K562 (cell line): Measurements from ENCODE around the gene PTPRG. TPM values are rescaled to one million over a fixed set of nuclear protein-coding genes. Genes with fewer than 3 reads are reported as not detected.

ENCODE experiments used
- ATAC-seq: fragments of 200-7000 bp; cut with Tn5 transposase; 3 replicates; pipeline ENCODE4 v1.9.1; 2020; ENCODE audit warnings: moderate library complexity
- BruUV-seq: library from RNA; stranded (reverse); fragments of 400-500 nt; replicated peaks from 2 replicates; lab custom pipeline; 2021; lab: Mats Ljungman, UMichigan
- CTCF ChIA-PET: fragments of 300-600 bp; formaldehyde crosslinking; extraction: SDS; loops from one replicate; lab custom pipeline; 2021; ENCODE audit warnings: low intra/inter-chr PET ratio; lab: Yijun Ruan, JAX
- POLR2A ChIA-PET: fragments of 300-600, 350-650 bp; sonication (Branson Sonifier 250); formaldehyde crosslinking; extraction: SDS; loops from one replicate; lab custom pipeline; 2021; ENCODE audit warnings: antibody characterized with exemption, inconsistent platforms; lab: Yijun Ruan, JAX
- DNase-seq, 4 experiments: peaks; one replicate each; pipeline versions ENCODE4 v3.0.0 to v3.0.0-alpha.2; 2011 to 2018; ENCODE audit warnings: low spot score in 3 of 4, mixed read lengths in 3 of 4; ENCODE audit errors: extremely low read depth in 1 of 4
- FAIRE-seq: peaks from 2 replicates; lab custom pipeline; 2011; peaks lifted over from hg19 to GRCh38; lab: Jason Lieb, UNC
- H2AFZ ChIP-seq: 2 replicates; pipeline ENCODE4 v1.6.0; 2011; ENCODE audit warnings: low read depth, low read length, control low read depth, inconsistent platforms
- H3K27ac ChIP-seq: fragments of 200-600 bp; 3 replicates; pipeline ENCODE4 v1.8.0; 2011; ENCODE audit warnings: low read depth, mild to moderate bottlenecking, control low read depth, inconsistent platforms, low read length, moderate library complexity, mixed read lengths; ENCODE audit errors: extremely low read depth
- H3K27me3 ChIP-seq, 2 experiments: fragments of 300-600 bp in 1 of 2; 2 replicates in 1 of 2; 3 replicates in 1 of 2; pipeline versions ENCODE4 v1.6.0 to v1.8.0; 2011; ENCODE audit warnings: inconsistent platforms in 2 of 2, low read length in 2 of 2, mild to moderate bottlenecking in 1 of 2, mixed read lengths in 1 of 2, moderate library complexity in 1 of 2; ENCODE audit not compliant: control insufficient read depth in 2 of 2, insufficient read depth in 2 of 2
- H3K36me3 ChIP-seq: fragments of 300-600 bp; 3 replicates; pipeline ENCODE4 v1.8.0; 2011; ENCODE audit warnings: mild to moderate bottlenecking, low read length, inconsistent platforms; ENCODE audit not compliant: control insufficient read depth, insufficient read depth
- H3K4me1 ChIP-seq, 2 experiments: fragments of 200-600 bp in 1 of 2; replicated peaks in 1 of 2; 2 replicates in 1 of 2; 3 replicates in 1 of 2; pipeline versions ENCODE4 v1.5.1 to v1.8.0; 2011; ENCODE audit warnings: inconsistent platforms in 2 of 2, low read length in 2 of 2, mild to moderate bottlenecking in 1 of 2, mixed read lengths in 1 of 2, moderate library complexity in 1 of 2; ENCODE audit not compliant: control insufficient read depth in 2 of 2, insufficient read depth in 2 of 2
- H3K4me2 ChIP-seq: 2 replicates; pipeline ENCODE4 v1.6.1; 2011; ENCODE audit warnings: low read length, control low read depth, inconsistent platforms, mixed read lengths; ENCODE audit not compliant: insufficient read depth
- H3K4me3 ChIP-seq: fragments of 200-600 bp; sonication (generic), shearing (Covaris generic); 2 replicates; pipeline ENCODE4 v1.5.1; 2016; ENCODE audit warnings: control low read depth, inconsistent platforms
- H3K79me2 ChIP-seq: fragments of 200-600 bp; 3 replicates; pipeline ENCODE4 v1.8.0; 2011; ENCODE audit warnings: low read length, inconsistent platforms; ENCODE audit not compliant: control insufficient read depth, insufficient read depth
- H3K9ac ChIP-seq, 2 experiments: 2 replicates each; pipeline versions ENCODE4 v1.6.0 to v1.6.1; 2011; ENCODE audit warnings: low read depth in 2 of 2, low read length in 2 of 2, control low read depth in 1 of 2, inconsistent platforms in 1 of 2, mild to moderate bottlenecking in 1 of 2, mixed read lengths in 1 of 2; ENCODE audit not compliant: insufficient read depth in 1 of 2
- H3K9me1 ChIP-seq: one replicate; pipeline ENCODE4 v1.6.0; 2011; ENCODE audit warnings: inconsistent platforms, mild to moderate bottlenecking, low read length, moderate library complexity; ENCODE audit not compliant: control insufficient read depth, insufficient read depth
- H3K9me3 ChIP-seq: replicated peaks from 2 replicates; pipeline ENCODE4 v1.5.1; 2011; ENCODE audit warnings: low read depth, low read length, inconsistent platforms; ENCODE audit not compliant: control insufficient read depth, insufficient read depth
- H4K20me1 ChIP-seq: replicated peaks from 2 replicates; pipeline ENCODE4 v1.6.1; 2011; ENCODE audit warnings: low read length, inconsistent platforms, mixed read lengths; ENCODE audit not compliant: control insufficient read depth, insufficient read depth
- FIP1L1 ChIP-seq: fragments of 200-400 bp; formaldehyde crosslinking; IDR thresholded peaks from 2 replicates; pipeline ENCODE4 v1.6.1; 2018; ENCODE audit warnings: mild to moderate bottlenecking, low read depth, low read length; ENCODE audit not compliant: poor library complexity, severe bottlenecking
- RAD21 ChIP-seq, 2 experiments: fragments of 250-450 bp in 1 of 2; fragments of 450-650 bp in 1 of 2; sonication (Bioruptor Pico) in 1 of 2; formaldehyde crosslinking in 1 of 2; IDR thresholded peaks in 1 of 2; conservative IDR thresholded peaks in 1 of 2; 2 replicates each; pipeline versions ENCODE4 v1.4.0 to v1.8.0; 2020 to 2022; ENCODE audit warnings: mild to moderate bottlenecking in 2 of 2, moderate library complexity in 1 of 2
- ZNF224 ChIP-seq: sonication (generic); formaldehyde crosslinking; IDR thresholded peaks from 2 replicates; pipeline ENCODE4 v1.8.0; 2022; ENCODE audit warnings: mild to moderate bottlenecking, missing genetic modification reagents
- ZNF253 ChIP-seq: fragments of 250-450 bp; sonication (Bioruptor Pico); conservative IDR thresholded peaks from 2 replicates; pipeline ENCODE4 v1.6.1; 2021; ENCODE audit warnings: mild to moderate bottlenecking
- ZNF347 ChIP-seq: fragments of 450-650 bp; formaldehyde crosslinking; IDR thresholded peaks from 2 replicates; pipeline ENCODE4 v1.4.0; 2020; ENCODE audit warnings: low read depth, mild to moderate bottlenecking, moderate library complexity
- ZNF766 ChIP-seq: fragments of 200-800 bp; sonication (Bioruptor generic); conservative IDR thresholded peaks from 2 replicates; pipeline ENCODE4 v1.6.1; 2016; ENCODE audit warnings: missing genetic modification characterization, missing compliant biosample characterization
- WGBS: fragments of 100-300 bp; shearing (Covaris generic); methylation state at CpG from one replicate; pipeline ENCODE4 v1.1.6; 2016; ENCODE audit warnings: low coverage, mixed read lengths; ENCODE audit not compliant: insufficient coverage; ENCODE audit errors: missing lambda C conversion rate; 5-methylcytosine and 5-hydroxymethylcytosine counted together
- in situ Hi-C: fragments of 300-500 bp; cut with MboI; formaldehyde crosslinking; loops from 4 replicates; pipeline ENCODE4 v1.15.0; 2018; ENCODE audit warnings: inconsistent platforms, mixed read lengths
- intact Hi-C: fragments of 100-400 bp; cut with micrococcal nuclease; formaldehyde crosslinking; loops from 2 replicates; pipeline ENCODE4 v1.14.2; 2022
- polyA plus RNA-seq, 8 experiments: library from polyadenylated mRNA; depleted of rRNA in 4 of 8; stranded (reverse) in 5 of 8; unstranded in 3 of 8; fragments of >200 nt; fragmentation: Nextera tagmentation in 2 of 8; fragmentation: Illumina TruSeq in 1 of 8; extraction: Ambion mirVana in 2 of 8; extraction: Trizol in 1 of 8; gene quantifications; 2 replicates each; pipeline versions ENCODE4 v1.2.1 to v1.2.3, GENCODE V29; 2011 to 2014; ENCODE audit warnings: inconsistent platforms in 1 of 8, missing spikeins in 1 of 8
- total RNA-seq, 7 experiments: library from RNA; depleted of rRNA in 6 of 7; stranded (reverse); fragments of >200 nt in 6 of 7; fragmentation: Illumina TruSeq in 2 of 7; extraction: Trizol in 2 of 7; gene quantifications; 2 replicates each; pipeline versions ENCODE4 v1.2.1 to v1.2.3, GENCODE V29; 2011 to 2021; ENCODE audit warnings: low replicate concordance in 1 of 7
- TF ChIP-seq, protein P1 (sequence below): IDR thresholded peaks from 3 replicates; pipeline ENCODE4 v1.6.1; 2011; ENCODE audit warnings: borderline replicate concordance, mild to moderate bottlenecking, moderate library complexity; ENCODE audit not compliant: insufficient read length; ENCODE audit errors: extremely low read depth
- TF ChIP-seq, protein P2 (sequence below): fragments of 250-450 bp; sonication (Bioruptor Pico); IDR thresholded peaks from 2 replicates; pipeline ENCODE4 v1.4.0; 2020; ENCODE audit warnings: borderline replicate concordance
- TF ChIP-seq, protein P3 (sequence below): sonication (generic); formaldehyde crosslinking; IDR thresholded peaks from 2 replicates; pipeline ENCODE4 v1.8.0; 2022; ENCODE audit warnings: missing genetic modification reagents, mild to moderate bottlenecking, borderline replicate concordance
- TF ChIP-seq, protein P4 (sequence below), 3 experiments: fragments of 200-800 bp in 1 of 3; fragments of 250-450 bp in 1 of 3; fragments of 450-650 bp in 1 of 3; sonication (Bioruptor Pico) in 1 of 3; sonication (Bioruptor generic) in 1 of 3; formaldehyde crosslinking in 1 of 3; IDR thresholded peaks; 2 replicates each; pipeline versions ENCODE4 v1.6.1 to v1.8.0; 2016 to 2022; ENCODE audit warnings: mild to moderate bottlenecking in 2 of 3, missing genetic modification characterization in 2 of 3, missing compliant biosample characterization in 1 of 3, moderate library complexity in 1 of 3

Gene PTPRG
- total and polyA plus RNA-seq, 9 of the 15 experiments (the other 6 are each of a cell fraction or from before 2014, with no cell fraction given): 0.16 TPM; not detected in 8

DNA sequence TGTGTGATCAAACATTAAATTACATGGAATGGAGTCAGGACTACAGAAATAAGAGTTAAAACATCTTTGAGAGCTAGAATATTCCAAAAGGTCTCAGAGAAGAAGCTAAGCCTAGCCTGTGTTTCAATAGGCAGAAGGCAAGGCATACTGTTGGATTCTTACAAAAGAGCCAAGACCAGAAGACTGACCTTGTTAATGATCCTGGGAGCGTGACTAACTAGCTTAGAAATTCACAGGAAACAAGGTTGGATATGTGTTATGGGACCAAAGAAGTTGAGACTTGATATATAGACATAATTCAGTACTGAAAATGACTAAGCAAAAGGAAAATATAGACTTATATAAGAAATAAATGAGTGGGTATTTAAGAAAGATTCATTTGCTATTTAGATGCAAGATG lies 761.9 kb downstream of the PTPRG start:
- Histone ChIP-seq H3K4me2 (no peak overlapping the region), H3K9me3 (no peaks in the 10 kb centered on the region), H3K27ac (no peak overlapping the region), H3K79me2 (no peaks in the 10 kb centered on the region), H3K36me3 (no peaks in the 10 kb centered on the region), H3K9ac (no peak overlapping the region), H2AFZ (no peak overlapping the region), H3K9me1 (no peaks in the 10 kb centered on the region), H3K4me3 (no peak overlapping the region), H3K4me1 (no peaks in the 10 kb centered on the region), H4K20me1 (no peaks in the 10 kb centered on the region), H3K27me3 (no peaks in the 10 kb centered on the region)
- in situ Hi-C loops: no loop called here
- ChIA-PET CTCF (no interaction called here), POLR2A (no interaction called here)
- DNase-seq (no peak), FAIRE-seq (no peak), ATAC-seq (no peak)
- intact Hi-C loops: no loop called here
- no TSS peak for BruUV-seq
- WGBS: 0% methylated on average over 1 of the region's 1 CpG
- TF ChIP-seq ZNF253 (CRISPR knock-in tag) (no peak), ZNF224 (no peak), FIP1L1 (no peak), ZNF347 (CRISPR knock-in tag) (no peak), ZNF766 (CRISPR knock-in tag) (no peak), RAD21 (CRISPR knock-in tag; conservative IDR thresholded peaks at IDR 0.05 in 1 of 2, IDR thresholded peaks at IDR 0.05 in 1 of 2) (no peak)
- TF ChIP-seq, protein P1, sequence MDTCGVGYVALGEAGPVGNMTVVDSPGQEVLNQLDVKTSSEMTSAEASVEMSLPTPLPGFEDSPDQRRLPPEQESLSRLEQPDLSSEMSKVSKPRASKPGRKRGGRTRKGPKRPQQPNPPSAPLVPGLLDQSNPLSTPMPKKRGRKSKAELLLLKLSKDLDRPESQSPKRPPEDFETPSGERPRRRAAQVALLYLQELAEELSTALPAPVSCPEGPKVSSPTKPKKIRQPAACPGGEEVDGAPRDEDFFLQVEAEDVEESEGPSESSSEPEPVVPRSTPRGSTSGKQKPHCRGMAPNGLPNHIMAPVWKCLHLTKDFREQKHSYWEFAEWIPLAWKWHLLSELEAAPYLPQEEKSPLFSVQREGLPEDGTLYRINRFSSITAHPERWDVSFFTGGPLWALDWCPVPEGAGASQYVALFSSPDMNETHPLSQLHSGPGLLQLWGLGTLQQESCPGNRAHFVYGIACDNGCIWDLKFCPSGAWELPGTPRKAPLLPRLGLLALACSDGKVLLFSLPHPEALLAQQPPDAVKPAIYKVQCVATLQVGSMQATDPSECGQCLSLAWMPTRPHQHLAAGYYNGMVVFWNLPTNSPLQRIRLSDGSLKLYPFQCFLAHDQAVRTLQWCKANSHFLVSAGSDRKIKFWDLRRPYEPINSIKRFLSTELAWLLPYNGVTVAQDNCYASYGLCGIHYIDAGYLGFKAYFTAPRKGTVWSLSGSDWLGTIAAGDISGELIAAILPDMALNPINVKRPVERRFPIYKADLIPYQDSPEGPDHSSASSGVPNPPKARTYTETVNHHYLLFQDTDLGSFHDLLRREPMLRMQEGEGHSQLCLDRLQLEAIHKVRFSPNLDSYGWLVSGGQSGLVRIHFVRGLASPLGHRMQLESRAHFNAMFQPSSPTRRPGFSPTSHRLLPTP: no peak
- TF ChIP-seq, protein P2, sequence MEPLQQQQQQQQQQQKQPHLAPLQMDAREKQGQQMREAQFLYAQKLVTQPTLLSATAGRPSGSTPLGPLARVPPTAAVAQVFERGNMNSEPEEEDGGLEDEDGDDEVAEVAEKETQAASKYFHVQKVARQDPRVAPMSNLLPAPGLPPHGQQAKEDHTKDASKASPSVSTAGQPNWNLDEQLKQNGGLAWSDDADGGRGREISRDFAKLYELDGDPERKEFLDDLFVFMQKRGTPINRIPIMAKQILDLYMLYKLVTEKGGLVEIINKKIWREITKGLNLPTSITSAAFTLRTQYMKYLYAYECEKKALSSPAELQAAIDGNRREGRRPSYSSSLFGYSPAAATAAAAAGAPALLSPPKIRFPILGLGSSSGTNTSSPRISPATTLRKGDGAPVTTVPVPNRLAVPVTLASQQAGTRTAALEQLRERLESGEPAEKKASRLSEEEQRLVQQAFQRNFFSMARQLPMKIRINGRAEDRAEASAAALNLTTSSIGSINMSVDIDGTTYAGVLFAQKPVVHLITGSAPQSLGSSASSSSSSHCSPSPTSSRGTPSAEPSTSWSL (CRISPR knock-in tag): no peak
- TF ChIP-seq, protein P3, sequence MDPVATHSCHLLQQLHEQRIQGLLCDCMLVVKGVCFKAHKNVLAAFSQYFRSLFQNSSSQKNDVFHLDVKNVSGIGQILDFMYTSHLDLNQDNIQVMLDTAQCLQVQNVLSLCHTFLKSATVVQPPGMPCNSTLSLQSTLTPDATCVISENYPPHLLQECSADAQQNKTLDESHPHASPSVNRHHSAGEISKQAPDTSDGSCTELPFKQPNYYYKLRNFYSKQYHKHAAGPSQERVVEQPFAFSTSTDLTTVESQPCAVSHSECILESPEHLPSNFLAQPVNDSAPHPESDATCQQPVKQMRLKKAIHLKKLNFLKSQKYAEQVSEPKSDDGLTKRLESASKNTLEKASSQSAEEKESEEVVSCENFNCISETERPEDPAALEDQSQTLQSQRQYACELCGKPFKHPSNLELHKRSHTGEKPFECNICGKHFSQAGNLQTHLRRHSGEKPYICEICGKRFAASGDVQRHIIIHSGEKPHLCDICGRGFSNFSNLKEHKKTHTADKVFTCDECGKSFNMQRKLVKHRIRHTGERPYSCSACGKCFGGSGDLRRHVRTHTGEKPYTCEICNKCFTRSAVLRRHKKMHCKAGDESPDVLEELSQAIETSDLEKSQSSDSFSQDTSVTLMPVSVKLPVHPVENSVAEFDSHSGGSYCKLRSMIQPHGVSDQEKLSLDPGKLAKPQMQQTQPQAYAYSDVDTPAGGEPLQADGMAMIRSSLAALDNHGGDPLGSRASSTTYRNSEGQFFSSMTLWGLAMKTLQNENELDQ (CRISPR knock-in tag): no peak
- TF ChIP-seq, protein P4, sequence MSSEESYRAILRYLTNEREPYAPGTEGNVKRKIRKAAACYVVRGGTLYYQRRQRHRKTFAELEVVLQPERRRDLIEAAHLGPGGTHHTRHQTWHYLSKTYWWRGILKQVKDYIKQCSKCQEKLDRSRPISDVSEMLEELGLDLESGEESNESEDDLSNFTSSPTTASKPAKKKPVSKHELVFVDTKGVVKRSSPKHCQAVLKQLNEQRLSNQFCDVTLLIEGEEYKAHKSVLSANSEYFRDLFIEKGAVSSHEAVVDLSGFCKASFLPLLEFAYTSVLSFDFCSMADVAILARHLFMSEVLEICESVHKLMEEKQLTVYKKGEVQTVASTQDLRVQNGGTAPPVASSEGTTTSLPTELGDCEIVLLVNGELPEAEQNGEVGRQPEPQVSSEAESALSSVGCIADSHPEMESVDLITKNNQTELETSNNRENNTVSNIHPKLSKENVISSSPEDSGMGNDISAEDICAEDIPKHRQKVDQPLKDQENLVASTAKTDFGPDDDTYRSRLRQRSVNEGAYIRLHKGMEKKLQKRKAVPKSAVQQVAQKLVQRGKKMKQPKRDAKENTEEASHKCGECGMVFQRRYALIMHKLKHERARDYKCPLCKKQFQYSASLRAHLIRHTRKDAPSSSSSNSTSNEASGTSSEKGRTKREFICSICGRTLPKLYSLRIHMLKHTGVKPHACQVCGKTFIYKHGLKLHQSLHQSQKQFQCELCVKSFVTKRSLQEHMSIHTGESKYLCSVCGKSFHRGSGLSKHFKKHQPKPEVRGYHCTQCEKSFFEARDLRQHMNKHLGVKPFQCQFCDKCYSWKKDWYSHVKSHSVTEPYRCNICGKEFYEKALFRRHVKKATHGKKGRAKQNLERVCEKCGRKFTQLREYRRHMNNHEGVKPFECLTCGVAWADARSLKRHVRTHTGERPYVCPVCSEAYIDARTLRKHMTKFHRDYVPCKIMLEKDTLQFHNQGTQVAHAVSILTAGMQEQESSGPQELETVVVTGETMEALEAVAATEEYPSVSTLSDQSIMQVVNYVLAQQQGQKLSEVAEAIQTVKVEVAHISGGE (CRISPR knock-in tag; IDR thresholded peaks at IDR 0.05): no peak
